ENCODE measurements around the gene CCDC142. TPM values are rescaled to one million over a fixed set of nuclear protein-coding genes. Genes with fewer than 3 reads are reported as not detected.

CCDC142 gene
- total and polyA plus RNA-seq, 9 of the 15 experiments (the other 6 are each of a cell fraction or from before 2014, with no cell fraction given): 0.55 to 11.7 (median 7.2) TPM

- TF ChIP-seq PATZ1 (CRISPR knock-in tag; IDR thresholded peaks at IDR 0.05; ENCODE audit: borderline replicate concordance) (no peak), FUS (optimal IDR thresholded peaks at IDR 0.05; ENCODE audit: low read depth, low read length) (no peak), ZC3H8 (IDR thresholded peaks at IDR 0.05) (no peak), CBFA2T2 (conservative IDR thresholded peaks at IDR 0.05) (no peak), MITF (IDR thresholded peaks at IDR 0.05) (no peak), FOS (IDR thresholded peaks at IDR 0.05; ENCODE audit: extremely low read depth, insufficient read length) (peak; percentile 91), BRF2 (IDR thresholded peaks at IDR 0.05; ENCODE audit: borderline replicate concordance, insufficient read depth, insufficient read length) (no peak), USF2 (CRISPR knock-in tag; IDR thresholded peaks at IDR 0.05) (no peak), ZBTB5 (IDR thresholded peaks at IDR 0.05) (no peak), ZNF431 (CRISPR knock-in tag; IDR thresholded peaks at IDR 0.05) (no peak), BCOR (IDR thresholded peaks at IDR 0.05) (no peak), GATA2 (CRISPR knock-in tag; IDR thresholded peaks at IDR 0.05) (no peak), ATF2 (CRISPR knock-in tag; IDR thresholded peaks at IDR 0.05) (no peak), NFRKB (IDR thresholded peaks at IDR 0.05; ENCODE audit: low read depth) (0 out of 2 replicates have a peak, but pooled peaks have one; percentile 22), ZNF830 (CRISPR knock-in tag; IDR thresholded peaks at IDR 0.05) (0 out of 2 replicates have a peak, but pooled peaks have one; percentile 25)
Observed at GRCh38 chr2:74458132-74458937, 24.5 kb downstream of the CCDC142 start, which contains the start of gene WBP1 (continued).

Measured in K562 (cell line).